HepG2 (cell line): Measurements from ENCODE around the gene PACS2. TPM values are rescaled to one million over a fixed set of nuclear protein-coding genes. Genes with fewer than 3 reads are reported as not detected.

Experiments used
- ATAC-seq: fragments of 200-7000 bp; cut with Tn5 transposase; 3 replicates; pipeline ENCODE4 v1.9.1; 2020; ENCODE audit warnings: mild to moderate bottlenecking, moderate library complexity
- BruUV-seq: library from RNA; stranded (reverse); fragments of 400-500 nt; replicated peaks from 2 replicates; lab custom pipeline; 2021; lab: Mats Ljungman, UMichigan
- CTCF ChIA-PET: fragments of 300-600 bp; formaldehyde crosslinking; extraction: SDS; loops from one replicate; lab custom pipeline; 2021; ENCODE audit warnings: low total read pairs, inconsistent platforms, low intra/inter-chr PET ratio; lab: Yijun Ruan, JAX
- POLR2A ChIA-PET: fragments of 350-600 bp; sonication (Branson Sonifier 250); formaldehyde crosslinking; loops from one replicate; lab custom pipeline; 2020; ENCODE audit warnings: antibody characterized with exemption, inconsistent platforms; lab: Yijun Ruan, JAX
- DNase-seq: peaks from one replicate; pipeline ENCODE4 v3.0.0-alpha.2; 2015; ENCODE audit warnings: low spot score
- FAIRE-seq: peaks from 3 replicates; lab custom pipeline; 2011; peaks lifted over from hg19 to GRCh38; lab: Jason Lieb, UNC
- H2AFZ ChIP-seq: one replicate; pipeline ENCODE4 v1.6.1; 2011; ENCODE audit warnings: low read length, inconsistent platforms
- H3K27ac ChIP-seq: fragments of 300-600 bp; 3 replicates; pipeline ENCODE4 v1.8.0; 2011; ENCODE audit warnings: mixed run types, mild to moderate bottlenecking, mixed read lengths, low read length, inconsistent platforms; ENCODE audit not compliant: insufficient read depth; ENCODE audit errors: extremely low read length
- H3K27me3 ChIP-seq, 2 experiments: fragments of 200-600 bp in 1 of 2; 2 replicates in 1 of 2; 3 replicates in 1 of 2; pipeline versions ENCODE4 v1.6.0 to v1.8.0; 2011; ENCODE audit warnings: low read length in 2 of 2, mild to moderate bottlenecking in 2 of 2, moderate library complexity in 2 of 2, inconsistent platforms in 1 of 2; ENCODE audit not compliant: insufficient read depth in 2 of 2, control insufficient read depth in 1 of 2
- H3K36me3 ChIP-seq, 2 experiments: fragments of 200-600 bp in 1 of 2; replicated peaks in 1 of 2; 2 replicates in 1 of 2; 3 replicates in 1 of 2; pipeline versions ENCODE4 v1.5.1 to v1.8.0; 2011; ENCODE audit warnings: low read length in 2 of 2, inconsistent platforms in 1 of 2; ENCODE audit not compliant: insufficient read depth in 2 of 2, control insufficient read depth in 1 of 2
- H3K4me1 ChIP-seq: 2 replicates; pipeline ENCODE4 v1.5.1; 2012; ENCODE audit warnings: low read length, inconsistent platforms; ENCODE audit not compliant: insufficient read depth
- H3K4me2 ChIP-seq: 2 replicates; pipeline ENCODE4 v1.6.0; 2011; ENCODE audit warnings: low read depth, low read length, inconsistent platforms
- H3K4me3 ChIP-seq, 3 experiments: fragments of 200-600 bp in 1 of 3; sonication (generic), shearing (Covaris generic) in 1 of 3; replicated peaks in 1 of 3; 2 replicates each; pipeline ENCODE4 v1.5.1; 2011 to 2016; ENCODE audit warnings: low read length in 3 of 3, inconsistent platforms in 2 of 3, low read depth in 2 of 3, mild to moderate bottlenecking in 2 of 3, control low read depth in 1 of 3, mixed read lengths in 1 of 3; ENCODE audit not compliant: insufficient read depth in 1 of 3
- H3K79me2 ChIP-seq: one replicate; pipeline ENCODE4 v1.6.1; 2011; ENCODE audit warnings: low read length, inconsistent platforms; ENCODE audit not compliant: insufficient read depth
- H3K9ac ChIP-seq: 2 replicates; pipeline ENCODE4 v1.6.0; 2011; ENCODE audit warnings: mild to moderate bottlenecking, low read depth, low read length, inconsistent platforms; ENCODE audit not compliant: insufficient read depth
- H3K9me3 ChIP-seq: 2 replicates; pipeline ENCODE4 v1.5.1; 2012; ENCODE audit warnings: mild to moderate bottlenecking, low read length
- H4K20me1 ChIP-seq: 2 replicates; pipeline ENCODE4 v1.6.0; 2011; ENCODE audit warnings: inconsistent platforms, mild to moderate bottlenecking, low read length, moderate library complexity; ENCODE audit not compliant: insufficient read depth
- ATAD3A ChIP-seq: sonication (generic); formaldehyde crosslinking; IDR thresholded peaks from 2 replicates; pipeline ENCODE4 v1.4.0; 2020; ENCODE audit warnings: missing genetic modification reagents
- FOXC1 ChIP-seq: sonication (generic); formaldehyde crosslinking; IDR thresholded peaks from 2 replicates; pipeline ENCODE4 v1.8.0; 2022; ENCODE audit warnings: mild to moderate bottlenecking, missing genetic modification reagents, borderline replicate concordance
- MAFK ChIP-seq, 2 experiments: IDR thresholded peaks in 1 of 2; conservative IDR thresholded peaks in 1 of 2; 2 replicates each; pipeline ENCODE4 v1.6.1; 2011; ENCODE audit warnings: improper control_type of control experiment in 2 of 2, low read length in 2 of 2
- MBNL3 ChIP-seq: fragments of 250-450 bp; sonication (Bioruptor Pico); conservative IDR thresholded peaks from 2 replicates; pipeline ENCODE4 v1.8.0; 2022; ENCODE audit warnings: mild to moderate bottlenecking, inconsistent platforms
- NAIF1 ChIP-seq: sonication (generic); formaldehyde crosslinking; IDR thresholded peaks from 2 replicates; pipeline ENCODE4 v1.5.0; 2020; ENCODE audit warnings: mild to moderate bottlenecking, missing genetic modification reagents, borderline replicate concordance
- NFRKB ChIP-seq: fragments of 450-650 bp; IDR thresholded peaks from 2 replicates; pipeline ENCODE4 v1.6.1; 2017
- PHB2 ChIP-seq: fragments of 450-650 bp; IDR thresholded peaks from 2 replicates; pipeline ENCODE4 v1.6.1; 2018; ENCODE audit not compliant: partially characterized antibody
- ZFP36L2 ChIP-seq: sonication (generic); formaldehyde crosslinking; IDR thresholded peaks from 2 replicates; pipeline ENCODE4 v1.4.0; 2020; ENCODE audit warnings: missing genetic modification reagents
- ZNF337 ChIP-seq: sonication (generic); formaldehyde crosslinking; IDR thresholded peaks from 2 replicates; pipeline ENCODE4 v1.5.1; 2020; ENCODE audit warnings: missing genetic modification reagents, low read depth, mild to moderate bottlenecking, borderline replicate concordance
- ZNF776 ChIP-seq: sonication (generic); formaldehyde crosslinking; IDR thresholded peaks from 2 replicates; pipeline ENCODE4 v1.4.0; 2020; ENCODE audit warnings: mild to moderate bottlenecking, missing genetic modification reagents
- ZNF83 ChIP-seq: sonication (generic); formaldehyde crosslinking; IDR thresholded peaks from 2 replicates; pipeline ENCODE4 v1.4.0; 2020; ENCODE audit warnings: missing genetic modification reagents, mild to moderate bottlenecking, borderline replicate concordance
- ZNF841 ChIP-seq: sonication (generic); formaldehyde crosslinking; IDR thresholded peaks from 2 replicates; pipeline ENCODE4 v1.8.1; 2023; ENCODE audit warnings: missing genetic modification reagents, borderline replicate concordance
- WGBS: methylation state at CpG from one replicate; pipeline ENCODE4 v1.1.6; 2017; ENCODE audit warnings: low lambda C conversion rate; 5-methylcytosine and 5-hydroxymethylcytosine counted together
- in situ Hi-C: cut with HindIII; loops from 2 replicates; pipeline ENCODE4 v1.10.0; 2017; ENCODE audit warnings: low pct_unique_long_range_greater_than_20kb; ENCODE audit not compliant: extremely low pct_ligation_motif_present
- intact Hi-C: fragments of 100-400 bp; cut with micrococcal nuclease; formaldehyde crosslinking; loops from one replicate; pipeline ENCODE4 v1.10.0; 2022; ENCODE audit not compliant: unreplicated experiment
- polyA plus RNA-seq, 8 experiments: library from polyadenylated mRNA; depleted of rRNA in 3 of 8; stranded (reverse) in 7 of 8; unstranded in 1 of 8; fragments of >200 nt; fragmentation: Illumina TruSeq in 4 of 8; extraction: Trizol in 4 of 8; gene quantifications; 2 replicates each; pipeline versions ENCODE4 v1.2.1 to v1.2.3, GENCODE V29; 2011 to 2016; ENCODE audit warnings: low read depth in 4 of 8, missing spikeins in 1 of 8, mixed read lengths in 1 of 8; ENCODE audit not compliant: insufficient read depth in 1 of 8
- total RNA-seq, 5 experiments: library from RNA; depleted of rRNA; stranded (reverse); fragments of >200 nt; fragmentation: Illumina TruSeq; extraction: Trizol; gene quantifications; 2 replicates each; pipeline ENCODE4 v1.2.3, GENCODE V29; 2016; ENCODE audit warnings: low read depth in 1 of 5
- TF ChIP-seq, protein P1 (sequence below): sonication (generic); formaldehyde crosslinking; IDR thresholded peaks from 2 replicates; pipeline ENCODE4 v1.5.0; 2020; ENCODE audit warnings: mild to moderate bottlenecking, missing genetic modification reagents, moderate library complexity
- TF ChIP-seq, protein P2 (sequence below), 2 experiments: sonication (generic) in 1 of 2; formaldehyde crosslinking in 1 of 2; IDR thresholded peaks; 2 replicates each; pipeline versions ENCODE4 v1.4.0 to v1.6.1; 2018 to 2020; ENCODE audit warnings: missing genetic modification reagents in 2 of 2, borderline replicate concordance in 1 of 2, low read depth in 1 of 2, mild to moderate bottlenecking in 1 of 2, missing biosample characterization in 1 of 2
- TF ChIP-seq, protein P3 (sequence below): sonication (generic); formaldehyde crosslinking; IDR thresholded peaks from 2 replicates; pipeline ENCODE4 v1.4.0; 2020; ENCODE audit warnings: missing genetic modification reagents

Gene PACS2
- total and polyA plus RNA-seq, 2 of the 13 experiments (the other 11 are each of a cell fraction or from before 2014, with no cell fraction given): 23.6 to 27.6 TPM

DNA sequence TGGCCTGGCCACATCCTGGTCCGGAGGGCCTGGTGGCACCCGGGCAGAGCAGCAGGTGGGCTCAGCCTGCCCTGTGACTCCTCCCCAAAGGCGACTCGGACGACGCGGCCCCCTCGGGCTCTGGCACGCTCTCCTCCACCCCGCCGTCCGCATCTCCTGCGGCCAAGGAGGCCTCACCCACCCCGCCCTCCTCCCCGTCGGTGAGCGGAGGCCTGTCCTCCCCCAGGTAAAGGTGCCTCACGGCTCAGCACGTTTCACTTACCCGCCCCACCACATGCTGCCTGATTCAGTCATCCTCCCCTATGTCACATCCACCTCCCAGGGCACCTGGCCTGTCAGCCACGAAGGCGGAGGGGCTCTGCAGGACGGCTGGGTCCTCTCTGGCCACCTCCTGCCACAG is 77.0 kb downstream of the PACS2 start (continued):
- TF ChIP-seq, protein P1, sequence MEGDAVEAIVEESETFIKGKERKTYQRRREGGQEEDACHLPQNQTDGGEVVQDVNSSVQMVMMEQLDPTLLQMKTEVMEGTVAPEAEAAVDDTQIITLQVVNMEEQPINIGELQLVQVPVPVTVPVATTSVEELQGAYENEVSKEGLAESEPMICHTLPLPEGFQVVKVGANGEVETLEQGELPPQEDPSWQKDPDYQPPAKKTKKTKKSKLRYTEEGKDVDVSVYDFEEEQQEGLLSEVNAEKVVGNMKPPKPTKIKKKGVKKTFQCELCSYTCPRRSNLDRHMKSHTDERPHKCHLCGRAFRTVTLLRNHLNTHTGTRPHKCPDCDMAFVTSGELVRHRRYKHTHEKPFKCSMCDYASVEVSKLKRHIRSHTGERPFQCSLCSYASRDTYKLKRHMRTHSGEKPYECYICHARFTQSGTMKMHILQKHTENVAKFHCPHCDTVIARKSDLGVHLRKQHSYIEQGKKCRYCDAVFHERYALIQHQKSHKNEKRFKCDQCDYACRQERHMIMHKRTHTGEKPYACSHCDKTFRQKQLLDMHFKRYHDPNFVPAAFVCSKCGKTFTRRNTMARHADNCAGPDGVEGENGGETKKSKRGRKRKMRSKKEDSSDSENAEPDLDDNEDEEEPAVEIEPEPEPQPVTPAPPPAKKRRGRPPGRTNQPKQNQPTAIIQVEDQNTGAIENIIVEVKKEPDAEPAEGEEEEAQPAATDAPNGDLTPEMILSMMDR (CRISPR knock-in tag): no peak

DNA sequence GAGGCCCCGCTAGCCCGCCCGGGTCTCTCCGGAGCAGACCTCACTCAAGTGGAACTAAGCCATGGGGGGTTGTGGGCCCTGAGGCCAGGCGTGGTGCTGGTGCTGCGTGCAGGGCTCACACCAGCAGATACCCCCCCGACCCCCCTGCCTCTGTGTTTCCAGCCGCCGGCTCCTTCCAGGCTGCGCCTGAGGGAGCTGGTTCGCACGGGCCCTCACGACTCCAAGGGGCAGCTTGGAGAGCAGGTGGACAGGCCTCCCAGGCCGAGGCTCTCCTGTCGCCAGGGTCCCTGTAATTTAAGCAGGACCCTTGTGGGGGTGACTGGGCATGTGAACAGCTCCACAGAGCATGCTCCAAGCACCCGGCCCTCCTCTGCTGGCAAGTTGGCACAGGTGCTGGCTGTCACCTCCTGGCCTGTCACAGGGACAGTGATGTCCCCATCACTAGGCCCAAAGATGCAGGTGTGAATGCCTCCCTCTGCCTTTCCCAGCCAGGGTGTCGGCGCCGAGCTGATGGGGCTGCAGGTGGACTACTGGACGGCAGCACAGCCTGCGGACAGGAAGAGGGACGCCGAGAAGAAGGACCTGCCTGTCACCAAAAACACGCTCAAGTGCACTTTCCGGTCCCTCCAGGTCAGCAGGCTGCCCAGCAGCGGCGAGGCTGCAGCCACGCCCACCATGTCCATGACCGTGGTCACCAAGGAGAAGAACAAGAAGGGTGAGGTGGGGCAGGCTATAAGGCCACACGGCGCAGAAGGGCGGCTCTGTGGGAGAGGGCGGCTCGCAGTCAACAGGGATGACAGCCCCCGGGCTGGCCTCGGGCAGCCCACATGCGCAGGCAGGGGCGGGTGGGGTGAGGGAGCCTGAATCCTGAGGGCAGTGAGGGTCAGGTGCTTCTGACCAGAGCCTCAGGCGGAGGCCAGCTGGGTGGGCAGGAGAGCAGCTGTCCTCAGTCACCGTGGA is 77.9 kb downstream of the PACS2 start:
- ChIA-PET CTCF (no interaction called here), POLR2A (no interaction called here)
- BruUV-seq: no TSS peak
- H2AFZ ChIP-seq: no peak overlapping the region
- H3K9ac ChIP-seq: no peak overlapping the region
- H3K27me3 ChIP-seq: no peaks in the 10 kb centered on the region
- no peak overlapping the region for H3K4me2 ChIP-seq
- no peaks in the 10 kb centered on the region for H3K79me2 ChIP-seq
- no peaks in the 10 kb centered on the region for H3K9me3 ChIP-seq
- no peaks in the 10 kb centered on the region for H4K20me1 ChIP-seq
- no peak overlapping the region for H3K27ac ChIP-seq
- in situ Hi-C loops (no loop called here), intact Hi-C loops (no loop called here)
- H3K4me3 ChIP-seq: no peak overlapping the region
- 92% methylated on average over 16 of the region's 40 CpGs for WGBS
- no peak for ATAC-seq
- H3K36me3 ChIP-seq: no peaks in the 10 kb centered on the region
- FAIRE-seq: no peak
- H3K4me1 ChIP-seq: peaks cover 2% of the 10 kb centered on the region
- DNase-seq: no peak
- TF ChIP-seq NFRKB (no peak), ZNF337 (CRISPR knock-in tag) (no peak), ATAD3A (CRISPR knock-in tag) (no peak), MBNL3 (no peak), ZNF776 (CRISPR knock-in tag) (no peak), MAFK (conservative IDR thresholded peaks at IDR 0.05 in 1 of 2, IDR thresholded peaks at IDR 0.05 in 1 of 2; ENCODE audit: low read length in 2 of 2) (no peak), ZNF841 (CRISPR knock-in tag) (no peak), ZNF83 (no peak), ZFP36L2 (CRISPR knock-in tag) (no peak), PHB2 (no peak), FOXC1 (CRISPR knock-in tag) (no peak), NAIF1 (CRISPR knock-in tag) (no peak)
- TF ChIP-seq, protein P2, sequence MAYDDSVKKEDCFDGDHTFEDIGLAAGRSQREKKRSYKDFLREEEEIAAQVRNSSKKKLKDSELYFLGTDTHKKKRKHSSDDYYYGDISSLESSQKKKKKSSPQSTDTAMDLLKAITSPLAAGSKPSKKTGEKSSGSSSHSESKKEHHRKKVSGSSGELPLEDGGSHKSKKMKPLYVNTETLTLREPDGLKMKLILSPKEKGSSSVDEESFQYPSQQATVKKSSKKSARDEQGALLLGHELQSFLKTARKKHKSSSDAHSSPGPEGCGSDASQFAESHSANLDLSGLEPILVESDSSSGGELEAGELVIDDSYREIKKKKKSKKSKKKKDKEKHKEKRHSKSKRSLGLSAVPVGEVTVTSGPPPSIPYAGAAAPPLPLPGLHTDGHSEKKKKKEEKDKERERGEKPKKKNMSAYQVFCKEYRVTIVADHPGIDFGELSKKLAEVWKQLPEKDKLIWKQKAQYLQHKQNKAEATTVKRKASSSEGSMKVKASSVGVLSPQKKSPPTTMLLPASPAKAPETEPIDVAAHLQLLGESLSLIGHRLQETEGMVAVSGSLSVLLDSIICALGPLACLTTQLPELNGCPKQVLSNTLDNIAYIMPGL (CRISPR knock-in tag; IDR thresholded peaks at IDR 0.05; ENCODE audit: borderline replicate concordance in 1 of 2, low read depth in 1 of 2): no peak
- TF ChIP-seq, protein P3, sequence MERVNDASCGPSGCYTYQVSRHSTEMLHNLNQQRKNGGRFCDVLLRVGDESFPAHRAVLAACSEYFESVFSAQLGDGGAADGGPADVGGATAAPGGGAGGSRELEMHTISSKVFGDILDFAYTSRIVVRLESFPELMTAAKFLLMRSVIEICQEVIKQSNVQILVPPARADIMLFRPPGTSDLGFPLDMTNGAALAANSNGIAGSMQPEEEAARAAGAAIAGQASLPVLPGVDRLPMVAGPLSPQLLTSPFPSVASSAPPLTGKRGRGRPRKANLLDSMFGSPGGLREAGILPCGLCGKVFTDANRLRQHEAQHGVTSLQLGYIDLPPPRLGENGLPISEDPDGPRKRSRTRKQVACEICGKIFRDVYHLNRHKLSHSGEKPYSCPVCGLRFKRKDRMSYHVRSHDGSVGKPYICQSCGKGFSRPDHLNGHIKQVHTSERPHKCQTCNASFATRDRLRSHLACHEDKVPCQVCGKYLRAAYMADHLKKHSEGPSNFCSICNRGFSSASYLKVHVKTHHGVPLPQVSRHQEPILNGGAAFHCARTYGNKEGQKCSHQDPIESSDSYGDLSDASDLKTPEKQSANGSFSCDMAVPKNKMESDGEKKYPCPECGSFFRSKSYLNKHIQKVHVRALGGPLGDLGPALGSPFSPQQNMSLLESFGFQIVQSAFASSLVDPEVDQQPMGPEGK (CRISPR knock-in tag): no peak
